ENCODE measurements around the gene AOC3.
A peak's percentile ranks its signal among the peaks of the same experiment; 100 is the strongest.

The AOC3 gene

GRCh38 chr17:42832213-42832933 lies 18.6 kb upstream of the AOC3 start:
- TF ChIP-seq FOXP2 (optimal IDR thresholded peaks at IDR 0.05; ENCODE audit: borderline replicate concordance, extremely low read depth, extremely low read length, insufficient read depth) (no peak), POLR2AphosphoS5 (IDR thresholded peaks at IDR 0.05; ENCODE audit: low read depth, low read length) (no peak), TAF1 (IDR thresholded peaks at IDR 0.05; ENCODE audit: borderline replicate concordance, insufficient read depth, low read length) (no peak), SIN3A (IDR thresholded peaks at IDR 0.05; ENCODE audit: borderline replicate concordance, insufficient read depth, low read length) (no peak)
- TF ChIP-seq, protein P1, sequence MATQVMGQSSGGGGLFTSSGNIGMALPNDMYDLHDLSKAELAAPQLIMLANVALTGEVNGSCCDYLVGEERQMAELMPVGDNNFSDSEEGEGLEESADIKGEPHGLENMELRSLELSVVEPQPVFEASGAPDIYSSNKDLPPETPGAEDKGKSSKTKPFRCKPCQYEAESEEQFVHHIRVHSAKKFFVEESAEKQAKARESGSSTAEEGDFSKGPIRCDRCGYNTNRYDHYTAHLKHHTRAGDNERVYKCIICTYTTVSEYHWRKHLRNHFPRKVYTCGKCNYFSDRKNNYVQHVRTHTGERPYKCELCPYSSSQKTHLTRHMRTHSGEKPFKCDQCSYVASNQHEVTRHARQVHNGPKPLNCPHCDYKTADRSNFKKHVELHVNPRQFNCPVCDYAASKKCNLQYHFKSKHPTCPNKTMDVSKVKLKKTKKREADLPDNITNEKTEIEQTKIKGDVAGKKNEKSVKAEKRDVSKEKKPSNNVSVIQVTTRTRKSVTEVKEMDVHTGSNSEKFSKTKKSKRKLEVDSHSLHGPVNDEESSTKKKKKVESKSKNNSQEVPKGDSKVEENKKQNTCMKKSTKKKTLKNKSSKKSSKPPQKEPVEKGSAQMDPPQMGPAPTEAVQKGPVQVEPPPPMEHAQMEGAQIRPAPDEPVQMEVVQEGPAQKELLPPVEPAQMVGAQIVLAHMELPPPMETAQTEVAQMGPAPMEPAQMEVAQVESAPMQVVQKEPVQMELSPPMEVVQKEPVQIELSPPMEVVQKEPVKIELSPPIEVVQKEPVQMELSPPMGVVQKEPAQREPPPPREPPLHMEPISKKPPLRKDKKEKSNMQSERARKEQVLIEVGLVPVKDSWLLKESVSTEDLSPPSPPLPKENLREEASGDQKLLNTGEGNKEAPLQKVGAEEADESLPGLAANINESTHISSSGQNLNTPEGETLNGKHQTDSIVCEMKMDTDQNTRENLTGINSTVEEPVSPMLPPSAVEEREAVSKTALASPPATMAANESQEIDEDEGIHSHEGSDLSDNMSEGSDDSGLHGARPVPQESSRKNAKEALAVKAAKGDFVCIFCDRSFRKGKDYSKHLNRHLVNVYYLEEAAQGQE (IDR thresholded peaks at IDR 0.05; ENCODE audit: insufficient read depth in 1 of 2, low read depth in 2 of 2, low read length in 2 of 2) = no peak

- TF ChIP-seq POLR2AphosphoS5 (IDR thresholded peaks at IDR 0.05; ENCODE audit: low read depth, low read length) (peak; percentile 99), SIN3A (IDR thresholded peaks at IDR 0.05; ENCODE audit: borderline replicate concordance, insufficient read depth, low read length) (peak; percentile 83; the same call in 1 of the 2 replicates), TAF1 (IDR thresholded peaks at IDR 0.05; ENCODE audit: borderline replicate concordance, insufficient read depth, low read length) (peak; percentile 97), FOXP2 (optimal IDR thresholded peaks at IDR 0.05; ENCODE audit: borderline replicate concordance, extremely low read depth, extremely low read length, insufficient read depth) (peak; percentile 82)
- TF ChIP-seq, protein P1 (IDR thresholded peaks at IDR 0.05; ENCODE audit: insufficient read depth in 1 of 2, low read depth in 2 of 2, low read length in 2 of 2) = peak; percentile 47 to 65; a peak in 3 of 4 replicates
Observed at GRCh38 chr17:42832934-42833766, 17.8 kb upstream of the AOC3 start, which contains the start of gene PSME3. Gene PSME3 (plus strand): TSS chr17:42833397. CDS start chr17:42833632, 235 bp downstream.

DNA sequence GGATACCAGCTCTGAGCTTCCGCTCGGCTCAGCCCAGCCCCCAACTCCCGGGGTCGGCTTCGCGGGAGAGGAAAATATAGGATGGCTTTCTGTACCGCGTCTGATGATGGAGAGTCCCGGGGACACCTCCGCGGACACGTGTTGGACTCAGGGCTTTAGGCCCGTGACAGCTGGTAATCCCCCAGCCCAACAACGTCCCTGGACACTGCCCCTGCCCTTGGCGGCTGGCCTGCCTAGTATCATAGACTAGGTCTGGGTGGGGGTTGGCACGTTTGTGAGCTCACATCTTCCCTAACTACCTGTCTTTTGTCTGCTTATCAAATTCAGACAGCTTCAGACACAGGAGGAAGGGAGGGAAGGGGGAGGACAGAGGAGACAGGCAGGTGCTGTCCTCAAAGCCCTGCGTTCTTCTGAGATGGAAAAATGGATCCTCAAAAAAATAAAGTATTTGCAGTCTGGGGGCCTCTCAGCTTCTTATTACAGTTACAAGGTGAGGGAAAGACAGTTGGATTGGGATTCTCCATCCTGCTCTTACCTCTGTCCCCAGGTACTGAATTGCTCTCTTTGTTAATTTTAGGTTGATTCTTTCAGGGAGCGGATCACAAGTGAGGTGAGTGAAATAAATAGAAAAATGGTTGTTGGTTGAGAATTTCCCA lies 17.1 kb upstream of the AOC3 start:
- TF ChIP-seq TAF1 (IDR thresholded peaks at IDR 0.05; ENCODE audit: borderline replicate concordance, insufficient read depth, low read length) (no peak), SIN3A (IDR thresholded peaks at IDR 0.05; ENCODE audit: borderline replicate concordance, insufficient read depth, low read length) (no peak), FOXP2 (optimal IDR thresholded peaks at IDR 0.05; ENCODE audit: borderline replicate concordance, extremely low read depth, extremely low read length, insufficient read depth) (no peak), POLR2AphosphoS5 (IDR thresholded peaks at IDR 0.05; ENCODE audit: low read depth, low read length) (no peak)
- TF ChIP-seq, protein P1 (IDR thresholded peaks at IDR 0.05; ENCODE audit: insufficient read depth in 1 of 2, low read depth in 2 of 2, low read length in 2 of 2) = no peak

DNA sequence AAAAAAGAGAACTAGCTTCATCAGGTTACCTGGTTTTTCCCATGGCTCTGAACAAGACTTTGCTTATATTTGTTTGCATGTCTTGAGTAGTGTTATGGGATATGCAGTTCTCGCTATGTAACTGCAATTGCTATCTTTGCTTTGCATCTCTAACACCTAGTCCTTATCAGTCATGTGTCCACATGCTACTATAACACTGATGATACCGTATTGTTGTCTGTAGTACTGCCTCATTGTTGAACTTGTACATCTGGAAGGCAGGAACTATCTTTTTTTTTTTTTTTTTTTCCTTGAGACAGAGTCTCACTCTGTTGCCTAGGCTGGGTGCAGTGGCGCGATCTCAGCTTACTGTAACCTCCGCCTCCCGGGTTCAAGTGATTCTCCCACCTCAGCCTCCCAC lies 15.3 kb upstream of the AOC3 start:
- no peak for TF ChIP-seq SIN3A (IDR thresholded peaks at IDR 0.05; ENCODE audit: borderline replicate concordance, insufficient read depth, low read length)
- TF ChIP-seq, protein P1 (IDR thresholded peaks at IDR 0.05; ENCODE audit: insufficient read depth in 1 of 2, low read depth in 2 of 2, low read length in 2 of 2) = no peak
- TF ChIP-seq TAF1 (IDR thresholded peaks at IDR 0.05; ENCODE audit: borderline replicate concordance, insufficient read depth, low read length) = no peak
- no peak for TF ChIP-seq POLR2AphosphoS5 (IDR thresholded peaks at IDR 0.05; ENCODE audit: low read depth, low read length)
- TF ChIP-seq FOXP2 (optimal IDR thresholded peaks at IDR 0.05; ENCODE audit: borderline replicate concordance, extremely low read depth, extremely low read length, insufficient read depth) = no peak
